SK-N-MC (cell line): ENCODE results near the gene LRFN2.

Experiments
- DNase-seq: peaks from one replicate; pipeline ENCODE4 v3.0.0-alpha.2; 2011; ENCODE audit warnings: low read depth, low spot score
- H3K27ac ChIP-seq: fragments of 200-600 bp; sonication (generic); 2 replicates; pipeline ENCODE4 v1.5.1; 2016; ENCODE audit warnings: mixed run types
- H3K36me3 ChIP-seq: fragments of 200-600 bp; sonication (generic); 2 replicates; pipeline ENCODE4 v1.6.1; 2017; ENCODE audit warnings: antibody characterized with exemption, low read length, mixed read lengths; ENCODE audit not compliant: insufficient read depth
- H3K4me3 ChIP-seq: fragments of 200-600 bp; sonication (generic); 2 replicates; pipeline ENCODE4 v1.5.1; 2016
- H3K9ac ChIP-seq: fragments of 200-600 bp; sonication (generic); 2 replicates; pipeline ENCODE4 v1.8.0; 2017; ENCODE audit warnings: mixed run types, mixed read lengths; ENCODE audit not compliant: insufficient read length
- H3K9me3 ChIP-seq: fragments of 200-600 bp; sonication (generic); 2 replicates; pipeline ENCODE4 v1.6.1; 2017; ENCODE audit warnings: low read depth, mild to moderate bottlenecking, antibody characterized with exemption, low read length, moderate library complexity, mixed read lengths
- EZH2 ChIP-seq: fragments of 200-600 bp; sonication (generic); IDR thresholded peaks from one replicate; pipeline ENCODE4 v1.6.1; 2017; ENCODE audit warnings: antibody characterized with exemption
- FOXP2 ChIP-seq: optimal IDR thresholded peaks from 2 replicates; pipeline ENCODE3; 2011; ENCODE audit warnings: mild to moderate bottlenecking, moderate library complexity; ENCODE audit not compliant: insufficient read depth; ENCODE audit errors: extremely low read length, control extremely low read depth
- POLR2AphosphoS5 ChIP-seq: IDR thresholded peaks from 2 replicates; pipeline ENCODE4 v1.6.1; 2012; ENCODE audit warnings: mild to moderate bottlenecking, low read depth, low read length, borderline replicate concordance

Gene LRFN2

GRCh38 chr6:40556881-40557280 lies 30.3 kb downstream of the LRFN2 start:
- no peak for DNase-seq
- Histone ChIP-seq H3K36me3 (no peaks in the 10 kb centered on the region), H3K9ac (no peak overlapping the region), H3K9me3 (no peaks in the 10 kb centered on the region), H3K27ac (no peak overlapping the region), H3K4me3 (no peak overlapping the region)
- TF ChIP-seq POLR2AphosphoS5 (no peak), FOXP2 (no peak), EZH2 (no peak)

- Histone ChIP-seq H3K4me3 (no peak overlapping the region), H3K9ac (no peak overlapping the region), H3K9me3 (no peaks in the 10 kb centered on the region), H3K36me3 (no peaks in the 10 kb centered on the region), H3K27ac (no peak overlapping the region)
- DNase-seq = no peak
- TF ChIP-seq FOXP2 (no peak), EZH2 (no peak), POLR2AphosphoS5 (no peak)
These were observed 31.1 kb downstream of the LRFN2 start for GRCh38 chr6:40556023-40556422.

GRCh38 chr6:40555092-40555491 lies 32.1 kb downstream of the LRFN2 start:
- H3K36me3 ChIP-seq = no peaks in the 10 kb centered on the region
- DNase-seq = no peak
- H3K4me3 ChIP-seq = no peak overlapping the region
- no peak overlapping the region for H3K27ac ChIP-seq
- TF ChIP-seq FOXP2 (no peak), POLR2AphosphoS5 (no peak), EZH2 (no peak)
- H3K9me3 ChIP-seq = no peaks in the 10 kb centered on the region
- H3K9ac ChIP-seq = no peak overlapping the region

GRCh38 chr6:40552941-40553340 lies 34.2 kb downstream of the LRFN2 start:
- DNase-seq = no peak
- H3K27ac ChIP-seq = no peak overlapping the region
- TF ChIP-seq EZH2 = no peak

GRCh38 chr6:40551966-40552505 lies 35.1 kb downstream of the LRFN2 start:
- no peak for TF ChIP-seq EZH2
- TF ChIP-seq FOXP2 = no peak
- no peak for TF ChIP-seq POLR2AphosphoS5
- no peak overlapping the region for H3K9ac ChIP-seq
- no peaks in the 10 kb centered on the region for H3K9me3 ChIP-seq
- H3K36me3 ChIP-seq = no peaks in the 10 kb centered on the region
- no peak overlapping the region for H3K4me3 ChIP-seq
- DNase-seq = no peak
- no peak overlapping the region for H3K27ac ChIP-seq

More at GRCh38 chr6:40552941-40553340, 34.2 kb downstream of the LRFN2 start:
- Histone ChIP-seq H3K36me3 (no peaks in the 10 kb centered on the region), H3K9ac (no peak overlapping the region), H3K9me3 (no peaks in the 10 kb centered on the region), H3K4me3 (no peak overlapping the region)

- Histone ChIP-seq H3K4me3 (no peak overlapping the region), H3K9ac (no peak overlapping the region), H3K36me3 (no peaks in the 10 kb centered on the region), H3K9me3 (no peaks in the 10 kb centered on the region), H3K27ac (no peak overlapping the region)
- no peak for DNase-seq
- TF ChIP-seq EZH2 = no peak
- TF ChIP-seq POLR2AphosphoS5 = no peak
- TF ChIP-seq FOXP2 = no peak
These were observed 36.7 kb downstream of the LRFN2 start for GRCh38 chr6:40550202-40551101.

- Histone ChIP-seq H3K9ac (no peak overlapping the region), H3K36me3 (no peaks in the 10 kb centered on the region), H3K4me3 (no peak overlapping the region), H3K9me3 (no peaks in the 10 kb centered on the region), H3K27ac (no peak overlapping the region)
- no peak for TF ChIP-seq FOXP2
- TF ChIP-seq EZH2 = no peak
- TF ChIP-seq POLR2AphosphoS5 = no peak
- no peak for DNase-seq
These were observed 41.2 kb downstream of the LRFN2 start for GRCh38 chr6:40545954-40546353.

GRCh38 chr6:40543776-40544175 lies 43.4 kb downstream of the LRFN2 start:
- no peaks in the 10 kb centered on the region for H3K9me3 ChIP-seq
- no peak overlapping the region for H3K4me3 ChIP-seq
- H3K36me3 ChIP-seq = no peaks in the 10 kb centered on the region
- H3K9ac ChIP-seq = no peak overlapping the region
- DNase-seq = no peak
- TF ChIP-seq EZH2 = no peak
- no peak for TF ChIP-seq FOXP2
- no peak for TF ChIP-seq POLR2AphosphoS5
- H3K27ac ChIP-seq = no peak overlapping the region

- no peaks in the 10 kb centered on the region for H3K36me3 ChIP-seq
- TF ChIP-seq EZH2 (no peak), FOXP2 (no peak), POLR2AphosphoS5 (no peak)
- H3K4me3 ChIP-seq = no peak overlapping the region
- H3K9ac ChIP-seq = no peak overlapping the region
- H3K27ac ChIP-seq = no peak overlapping the region
- no peak for DNase-seq
- no peaks in the 10 kb centered on the region for H3K9me3 ChIP-seq
These were observed 44.0 kb downstream of the LRFN2 start for GRCh38 chr6:40543146-40543545.
